ENCODE results near the gene SPEG.

- TF ChIP-seq GATA2 (IDR thresholded peaks at IDR 0.05; ENCODE audit: low read depth, low read length): no peak
- no peak for TF ChIP-seq GATA3 (IDR thresholded peaks at IDR 0.05; ENCODE audit: low read depth, low read length)
Measured at GRCh38 chr2:219458996-219459395, 24.4 kb downstream of the SPEG start.
